ELF-1 (cell line): ENCODE results near the gene CCT8L2.
"Not testable (repeated sequence)": the region's sequence is repeated elsewhere in the genome, so short reads cannot be mapped to it uniquely, and the experiment has no call there.

ENCODE experiments used
- DNase-seq: peaks from one replicate; pipeline ENCODE4 v3.0.0-alpha.2; 2016; ENCODE audit warnings: low read depth, low spot score

CCT8L2 gene

GRCh38 chr22:16559996-16560395, 32.6 kb downstream of the CCT8L2 start:
- DNase-seq = not testable (repeated sequence)

DNA sequence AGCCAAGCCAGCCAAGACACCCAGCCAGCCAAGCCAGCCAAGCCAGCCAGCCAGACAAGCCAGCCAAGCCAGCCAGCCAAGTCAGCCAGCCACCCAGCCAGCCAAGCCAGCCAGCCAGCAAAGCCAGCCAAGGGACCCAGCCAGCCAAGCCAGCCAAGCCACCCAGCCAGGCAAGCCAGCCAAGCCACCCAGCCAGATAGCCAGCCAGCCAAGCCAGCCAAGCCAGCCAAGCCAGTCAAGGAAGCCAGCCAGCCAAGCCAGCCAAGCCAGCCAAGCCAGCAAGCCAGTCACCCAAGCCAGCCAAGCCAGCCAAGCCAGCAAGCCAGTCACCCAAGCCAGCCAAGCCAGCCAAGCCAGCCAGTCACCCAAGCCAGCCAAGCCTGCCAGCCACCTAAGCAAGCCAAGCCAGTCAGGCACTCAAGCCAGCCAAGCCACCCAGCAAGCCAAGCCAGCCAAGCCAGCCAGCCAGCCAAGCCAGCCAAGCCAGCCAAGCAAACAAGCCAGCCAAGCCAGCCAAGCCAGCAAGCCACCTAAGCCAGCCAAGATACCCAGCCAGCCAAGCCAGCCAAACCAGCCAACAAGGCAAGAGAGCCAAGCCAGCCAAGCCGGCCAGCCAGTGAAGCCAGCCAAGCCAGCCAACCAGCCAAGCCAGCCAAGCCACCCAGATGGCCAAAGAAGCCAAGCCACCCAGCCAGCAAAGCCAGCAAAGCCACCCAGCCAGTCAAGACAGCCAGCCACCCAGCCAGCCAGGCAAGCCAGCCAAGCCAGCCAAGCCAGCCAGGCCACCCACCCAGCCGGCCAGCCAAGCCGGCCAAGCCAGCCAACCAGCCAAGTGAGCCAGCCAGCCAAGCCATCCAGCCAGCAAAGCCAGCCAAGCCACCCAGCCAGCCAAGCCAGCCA, 33.3 kb downstream of the CCT8L2 start:
- DNase-seq = no peak

GRCh38 chr22:16558376-16558945, 34.1 kb downstream of the CCT8L2 start:
- DNase-seq = not testable (repeated sequence)

- DNase-seq = not testable (repeated sequence)
Measured at GRCh38 chr22:16557511-16557910, 35.1 kb downstream of the CCT8L2 start.

DNA sequence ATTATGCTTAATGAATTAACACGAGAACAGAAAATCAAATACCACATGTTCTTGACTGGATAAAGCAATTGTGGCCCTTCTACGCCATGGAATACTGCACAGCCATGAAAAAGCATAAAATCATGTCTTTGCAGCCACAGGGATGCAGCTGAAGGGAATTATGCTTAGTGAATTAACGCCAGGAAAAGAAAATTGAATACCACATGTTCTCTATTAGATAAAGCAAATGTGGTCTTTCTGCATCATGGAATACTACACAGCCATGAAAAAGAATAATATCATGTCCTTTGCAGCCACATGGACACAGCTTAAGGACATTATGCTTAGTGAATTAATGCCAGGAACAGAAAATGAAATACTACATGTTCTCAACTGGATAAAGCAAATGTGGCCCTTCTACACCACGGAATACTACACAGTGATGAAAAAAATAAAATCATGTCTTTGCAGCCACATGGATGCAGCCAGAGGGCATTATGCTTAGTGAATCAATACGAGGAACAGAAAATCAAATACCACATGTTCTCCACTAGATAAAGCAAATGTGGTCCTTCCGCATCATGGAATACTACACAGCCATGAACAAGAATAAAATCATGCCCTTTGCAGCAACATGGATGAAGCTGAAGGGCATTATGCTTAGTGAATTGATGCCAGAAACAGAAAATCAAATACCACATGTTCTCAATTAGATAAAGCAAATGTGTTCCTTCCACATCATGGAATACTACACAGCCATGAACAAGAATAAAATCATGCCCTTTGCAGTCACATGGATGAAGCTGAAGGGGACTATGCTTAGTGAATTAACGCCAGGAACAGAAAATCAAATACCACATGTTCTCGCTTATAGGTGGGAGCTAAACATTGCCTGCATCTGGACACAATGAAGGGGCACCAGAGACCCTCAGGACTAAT, 37.3 kb downstream of the CCT8L2 start:
- not testable (repeated sequence) for DNase-seq

- not testable (repeated sequence) for DNase-seq
Measured at GRCh38 chr22:16543310-16543709, 49.3 kb downstream of the CCT8L2 start.
